Measurements from ENCODE around the gene TCP11L2.
"Not testable (repeated sequence)": the region's sequence is repeated elsewhere in the genome, so short reads cannot be mapped to it uniquely, and the experiment has no call there.

TCP11L2 gene

GRCh38 chr12:106284358-106285105, 18.0 kb upstream of the TCP11L2 start:
- no peak for DNase-seq (ENCODE audit: low read depth in 2 of 2, low spot score in 1 of 2)

DNA sequence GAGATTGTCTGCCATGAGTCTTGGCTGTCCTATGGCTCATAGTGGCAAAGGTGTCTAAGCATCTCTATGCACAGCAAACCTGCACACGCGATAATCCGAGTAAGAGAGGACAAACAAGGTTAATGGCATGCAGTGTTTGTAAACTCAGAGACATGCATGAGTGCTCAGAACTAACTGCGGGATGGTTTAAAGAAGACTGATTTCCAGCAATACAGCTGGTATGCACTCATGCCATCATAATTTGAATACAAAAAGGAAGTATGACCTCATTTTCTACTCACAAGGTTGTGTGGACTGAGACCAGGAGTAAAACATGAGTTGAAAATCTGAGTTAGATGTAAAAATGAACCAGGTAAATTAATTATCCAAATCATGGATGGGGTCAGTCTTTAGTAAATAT, 16.6 kb upstream of the TCP11L2 start:
- DNase-seq (ENCODE audit: low read depth in 2 of 2, low spot score in 1 of 2) = no peak

- not testable (repeated sequence) for DNase-seq (ENCODE audit: low read depth in 2 of 2, low spot score in 1 of 2)
Measured at GRCh38 chr12:106286576-106287162, 15.9 kb upstream of the TCP11L2 start.

- DNase-seq (ENCODE audit: low read depth in 2 of 2, low spot score in 1 of 2) = no peak
Measured at GRCh38 chr12:106287364-106287763, 15.2 kb upstream of the TCP11L2 start.

GRCh38 chr12:106288101-106288493, 14.4 kb upstream of the TCP11L2 start:
- DNase-seq (ENCODE audit: low read depth in 2 of 2, low spot score in 1 of 2) = no peak

DNA sequence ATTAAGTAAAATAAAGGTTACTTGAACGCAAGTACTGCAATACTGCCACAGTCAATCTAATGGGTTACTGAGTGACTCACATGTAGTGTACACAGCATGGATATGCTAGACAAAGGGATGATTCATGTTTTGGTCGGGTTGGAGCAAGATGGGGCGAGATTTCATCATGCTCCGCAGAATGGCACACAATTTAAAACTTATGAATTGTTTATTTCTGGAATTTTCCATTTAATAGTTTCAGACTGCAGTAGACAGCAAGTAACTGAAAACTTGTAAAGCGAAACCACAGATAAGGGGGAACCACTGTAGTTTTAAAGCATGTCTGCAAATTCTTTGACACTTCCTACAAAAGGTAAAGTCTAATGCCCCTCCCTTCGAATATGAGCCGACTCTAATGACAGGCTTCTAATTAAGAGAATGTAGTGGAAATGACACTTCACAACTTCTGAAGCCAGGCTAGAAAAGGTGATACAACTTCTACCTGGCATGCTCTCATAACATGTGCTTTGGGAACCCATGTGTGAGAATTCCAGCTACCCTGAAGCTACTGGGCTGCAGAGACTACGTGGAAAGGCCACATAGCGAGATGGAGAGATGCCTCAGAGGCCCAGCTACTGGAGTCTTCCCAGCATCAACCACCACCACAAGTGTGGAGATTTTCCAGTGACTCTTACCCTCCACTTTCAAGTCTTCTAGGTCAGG, 13.9 kb upstream of the TCP11L2 start:
- DNase-seq (ENCODE audit: low read depth in 2 of 2, low spot score in 1 of 2) = peak in 1 of 2 donors; percentile 8

DNA sequence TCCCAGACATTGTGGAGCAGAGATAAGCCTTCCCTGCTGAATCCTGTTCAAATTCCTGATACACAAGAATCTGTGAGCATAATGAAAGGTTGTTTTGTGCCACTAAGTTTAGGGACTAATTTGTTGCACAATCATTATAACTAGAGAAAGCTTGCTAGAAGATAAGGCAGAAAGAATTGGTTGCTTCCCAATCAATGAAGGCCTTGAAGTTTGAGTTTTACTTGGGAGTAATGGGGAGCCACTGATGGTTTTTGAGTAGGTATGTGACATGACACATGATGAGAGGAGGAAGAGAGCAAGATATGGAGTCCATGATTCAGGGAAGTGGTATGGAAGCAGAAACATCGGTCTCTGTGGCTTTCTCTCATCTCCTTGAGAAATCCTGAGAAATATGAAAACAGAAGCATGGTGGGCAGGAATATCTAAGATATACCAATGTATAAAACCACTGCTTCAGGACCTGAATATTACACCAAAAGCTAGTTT, 13.3 kb upstream of the TCP11L2 start:
- no peak for DNase-seq (ENCODE audit: low read depth in 2 of 2, low spot score in 1 of 2)

DNA sequence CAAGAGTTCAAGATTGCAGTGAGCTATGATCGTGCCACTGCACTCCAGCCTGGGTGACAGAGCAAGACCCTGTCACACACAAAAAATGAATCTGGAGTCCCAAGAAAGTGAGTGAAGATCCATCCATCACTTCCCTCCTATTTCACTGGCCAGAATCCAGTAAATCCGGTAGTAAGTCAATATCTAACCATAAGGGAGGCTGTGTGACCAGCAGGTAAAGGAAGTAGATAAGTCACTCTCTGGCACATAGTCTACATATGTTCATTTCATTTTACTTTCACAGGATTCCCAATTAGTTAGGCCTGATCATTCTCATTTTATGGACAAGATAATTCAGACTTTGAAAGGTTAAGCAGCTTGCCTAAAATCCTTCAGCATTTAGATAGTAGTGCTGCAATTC, 11.9 kb upstream of the TCP11L2 start:
- no peak for DNase-seq (ENCODE audit: low read depth in 2 of 2, low spot score in 1 of 2)

GRCh38 chr12:106291342-106291741, 11.2 kb upstream of the TCP11L2 start:
- DNase-seq (ENCODE audit: low read depth in 2 of 2, low spot score in 1 of 2) = no peak

- DNase-seq (ENCODE audit: low read depth in 2 of 2, low spot score in 1 of 2) = no peak
Measured at GRCh38 chr12:106292339-106292738, 10.2 kb upstream of the TCP11L2 start.

DNA sequence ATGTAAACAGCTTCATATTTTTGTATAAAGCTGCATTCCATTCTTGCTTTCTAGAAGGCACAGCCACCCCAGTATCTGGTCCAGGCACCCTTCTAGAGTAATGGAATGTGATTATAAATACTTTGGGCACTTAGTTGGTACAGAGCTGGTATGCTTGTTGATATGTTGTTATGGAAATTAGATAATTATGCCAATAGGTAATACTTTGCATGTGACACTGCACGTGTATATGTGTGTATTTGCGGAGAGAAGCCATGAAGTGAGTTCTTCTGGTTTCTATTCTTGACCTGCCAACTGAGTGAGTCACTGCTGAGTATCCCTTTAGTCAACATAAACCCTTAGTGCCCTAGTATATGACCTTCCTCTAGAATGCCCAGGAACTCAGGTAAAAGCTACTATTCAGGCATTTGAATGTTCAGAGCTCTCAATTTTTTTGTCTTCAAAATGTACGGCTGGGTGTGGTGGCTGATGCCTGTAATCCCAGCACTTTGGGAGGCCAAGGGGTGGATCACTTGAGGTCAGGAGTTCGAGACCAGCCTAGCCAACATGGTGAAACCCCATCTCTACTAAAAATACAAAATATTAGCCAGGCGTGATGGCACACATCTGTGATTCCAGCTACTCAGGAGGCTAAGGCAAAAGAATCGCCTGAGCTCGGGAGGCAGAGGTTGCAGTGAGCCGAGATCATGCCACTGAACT, 6.2 kb upstream of the TCP11L2 start:
- DNase-seq (ENCODE audit: low read depth in 2 of 2, low spot score in 1 of 2) = no peak

DNA sequence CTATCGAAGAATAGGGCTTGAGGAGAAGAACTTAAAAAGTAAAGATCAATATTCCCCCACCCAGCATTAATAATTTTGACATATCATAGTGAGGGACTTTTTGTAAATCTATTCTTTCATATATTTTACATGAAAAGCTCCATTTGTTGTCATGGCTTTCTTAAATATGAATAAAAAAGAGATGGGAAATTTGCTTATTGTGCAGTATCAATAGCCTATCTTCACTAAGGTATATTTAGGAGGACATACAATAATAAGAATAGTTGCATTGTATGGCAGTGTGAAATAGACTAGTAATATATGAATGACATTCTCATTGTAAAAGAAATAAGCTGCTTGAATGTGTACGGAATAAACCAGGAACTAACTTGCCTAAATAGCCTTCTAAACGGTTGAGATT, 5.5 kb upstream of the TCP11L2 start:
- no peak for DNase-seq (ENCODE audit: low read depth in 2 of 2, low spot score in 1 of 2)

GRCh38 chr12:106297681-106298080, 4.9 kb upstream of the TCP11L2 start:
- DNase-seq (ENCODE audit: low read depth in 2 of 2, low spot score in 1 of 2) = no peak

- no peak for DNase-seq (ENCODE audit: low read depth in 2 of 2, low spot score in 1 of 2)
Measured at GRCh38 chr12:106299202-106299774, 3.2 kb upstream of the TCP11L2 start.

DNA sequence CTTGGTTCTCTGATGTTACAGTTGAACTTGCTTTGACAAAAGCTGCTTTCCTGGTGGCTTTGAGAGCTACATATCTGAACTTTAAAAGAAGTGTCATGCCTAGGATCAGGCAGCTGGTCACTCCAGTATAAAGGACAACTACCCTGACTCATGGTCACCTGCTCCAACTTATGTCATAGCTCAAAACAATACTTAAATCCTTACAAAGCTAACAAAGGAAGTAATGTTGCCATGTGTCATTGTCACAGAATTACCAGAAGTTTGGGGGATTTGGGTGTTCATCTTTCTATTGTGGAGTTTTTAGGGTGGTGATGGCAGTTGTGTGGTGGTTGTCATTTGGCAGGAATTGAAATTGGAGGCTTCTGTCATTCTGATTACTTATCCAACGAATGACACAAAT, 1.8 kb upstream of the TCP11L2 start:
- no peak for DNase-seq (ENCODE audit: low read depth in 2 of 2, low spot score in 1 of 2)

- no peak for DNase-seq (ENCODE audit: low read depth in 2 of 2, low spot score in 1 of 2)
Measured at GRCh38 chr12:106301241-106301610, 1.3 kb upstream of the TCP11L2 start.

DNA sequence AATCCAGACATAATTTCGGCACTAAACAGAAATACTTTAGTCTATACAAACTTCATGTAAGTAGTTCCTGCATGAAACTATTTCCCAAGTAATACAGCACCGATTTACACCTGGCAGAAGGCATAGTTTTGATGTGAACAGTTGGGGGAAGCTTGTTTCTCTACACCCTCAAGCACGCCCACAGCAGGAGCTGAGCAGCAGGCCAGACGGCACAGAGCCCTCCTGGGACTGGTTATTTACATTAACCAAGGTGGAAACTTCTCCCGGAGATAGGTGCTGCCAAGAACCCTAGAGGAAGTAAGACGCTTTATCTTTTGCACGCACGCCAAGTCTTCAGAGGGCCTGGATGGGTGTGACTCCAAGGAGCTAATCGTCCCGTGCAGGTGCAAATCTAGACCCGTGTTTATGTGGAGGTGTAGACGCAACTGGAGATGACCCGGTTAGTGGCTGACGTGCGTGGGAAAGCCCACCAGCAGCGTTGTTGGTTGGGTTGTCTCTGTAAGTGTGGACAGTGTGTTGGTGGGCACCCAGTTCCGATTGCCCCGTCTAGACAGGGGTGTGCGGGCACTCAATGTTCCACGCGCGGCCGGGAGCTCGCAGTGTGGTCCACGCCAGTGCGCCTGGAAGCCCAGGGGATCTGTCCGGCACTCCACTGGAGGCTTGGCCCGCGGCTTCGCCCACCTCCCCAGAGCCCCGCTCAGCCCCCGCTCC, 767 bp upstream of the TCP11L2 start:
- DNase-seq (ENCODE audit: low read depth in 2 of 2, low spot score in 1 of 2) = peak; percentile 21 to 26

GRCh38 chr12:106303202-106303820, 778 bp downstream of the TCP11L2 start:
- DNase-seq (ENCODE audit: low read depth in 2 of 2, low spot score in 1 of 2) = peak; percentile 37 to 46

- DNase-seq (ENCODE audit: low read depth in 2 of 2, low spot score in 1 of 2) = no peak
Measured at GRCh38 chr12:106304001-106304421, 1.5 kb downstream of the TCP11L2 start.

GRCh38 chr12:106304797-106305196, 2.3 kb downstream of the TCP11L2 start:
- no peak for DNase-seq (ENCODE audit: low read depth in 2 of 2, low spot score in 1 of 2)

All from stimulated activated CD8-positive, alpha-beta memory T cell treated with anti-CD3 and anti-CD28 coated beads, Interleukin-4, amount 100 ng/mL, for 4 hours (primary cell).